Measurements from ENCODE around the gene GALNT17.

DNA sequence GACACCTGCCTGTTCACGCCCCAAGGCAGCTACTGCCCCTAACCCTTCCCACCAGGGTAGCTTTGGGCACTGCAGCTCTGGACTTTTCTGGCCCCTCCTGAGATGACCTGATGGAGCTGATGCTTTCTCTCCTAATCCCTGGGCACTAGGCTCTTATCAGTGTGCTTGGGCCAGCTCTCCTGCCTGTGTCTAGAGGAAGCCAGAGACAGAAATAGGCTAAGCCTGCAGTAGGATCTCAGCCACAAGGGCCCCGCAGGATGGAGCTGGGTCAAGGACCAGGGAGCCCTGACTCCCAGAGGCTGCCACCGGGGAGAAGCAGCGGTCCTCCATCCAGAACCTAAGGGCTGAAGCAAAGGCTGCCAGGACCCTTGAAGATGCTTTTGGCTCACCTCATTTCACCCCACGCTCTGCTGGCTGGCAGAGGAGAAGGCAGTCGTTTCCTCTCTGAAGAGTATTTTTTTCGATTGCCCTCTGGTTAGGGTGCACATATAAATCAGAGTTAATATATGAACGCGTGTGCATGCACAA is 580.8 kb downstream of the GALNT17 start:
- TF ChIP-seq, protein P1, sequence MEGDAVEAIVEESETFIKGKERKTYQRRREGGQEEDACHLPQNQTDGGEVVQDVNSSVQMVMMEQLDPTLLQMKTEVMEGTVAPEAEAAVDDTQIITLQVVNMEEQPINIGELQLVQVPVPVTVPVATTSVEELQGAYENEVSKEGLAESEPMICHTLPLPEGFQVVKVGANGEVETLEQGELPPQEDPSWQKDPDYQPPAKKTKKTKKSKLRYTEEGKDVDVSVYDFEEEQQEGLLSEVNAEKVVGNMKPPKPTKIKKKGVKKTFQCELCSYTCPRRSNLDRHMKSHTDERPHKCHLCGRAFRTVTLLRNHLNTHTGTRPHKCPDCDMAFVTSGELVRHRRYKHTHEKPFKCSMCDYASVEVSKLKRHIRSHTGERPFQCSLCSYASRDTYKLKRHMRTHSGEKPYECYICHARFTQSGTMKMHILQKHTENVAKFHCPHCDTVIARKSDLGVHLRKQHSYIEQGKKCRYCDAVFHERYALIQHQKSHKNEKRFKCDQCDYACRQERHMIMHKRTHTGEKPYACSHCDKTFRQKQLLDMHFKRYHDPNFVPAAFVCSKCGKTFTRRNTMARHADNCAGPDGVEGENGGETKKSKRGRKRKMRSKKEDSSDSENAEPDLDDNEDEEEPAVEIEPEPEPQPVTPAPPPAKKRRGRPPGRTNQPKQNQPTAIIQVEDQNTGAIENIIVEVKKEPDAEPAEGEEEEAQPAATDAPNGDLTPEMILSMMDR (IDR thresholded peaks at IDR 0.05) = no peak
- TF ChIP-seq POLR2A (IDR thresholded peaks at IDR 0.05) = no peak
